Suprapubic skin (tissue), 4 donors: ENCODE data around the gene THAP10. TPM values are rescaled to one million over a fixed set of nuclear protein-coding genes. Genes with fewer than 3 reads are reported as not detected.

Experiments used
- DNase-seq, 2 donors: peaks; one replicate each; pipeline ENCODE4 v3.0.0-alpha.2; 2019; ENCODE audit warnings: low spot score in 2 of 2
- H3K27ac ChIP-seq: fragments of 200-600 bp; sonication (generic); one replicate; pipeline ENCODE4 v1.5.1; 2019
- H3K27me3 ChIP-seq: fragments of 200-600 bp; sonication (generic); one replicate; pipeline ENCODE4 v1.5.1; 2019
- H3K36me3 ChIP-seq: fragments of 200-600 bp; sonication (generic); one replicate; pipeline ENCODE4 v1.5.1; 2019
- H3K4me1 ChIP-seq: fragments of 200-600 bp; sonication (generic); one replicate; pipeline ENCODE4 v1.5.1; 2019
- H3K4me3 ChIP-seq: fragments of 200-600 bp; sonication (generic); one replicate; pipeline ENCODE4 v1.5.1; 2019; ENCODE audit warnings: mild to moderate bottlenecking
- H3K9me3 ChIP-seq: fragments of 200-600 bp; sonication (generic); one replicate; pipeline ENCODE4 v1.5.1; 2019
- EP300 ChIP-seq: sonication (generic); formaldehyde crosslinking; IDR thresholded peaks from one replicate; pipeline ENCODE4 v1.6.1; 2017; ENCODE audit warnings: antibody characterized with exemption
- POLR2A ChIP-seq, 2 donors: fragments of 450-650 bp; IDR thresholded peaks; one replicate each; pipeline ENCODE4 v1.6.1; 2017; ENCODE audit warnings: antibody characterized with exemption in 2 of 2, mild to moderate bottlenecking in 2 of 2, moderate library complexity in 2 of 2
- POLR2AphosphoS5 ChIP-seq, 3 donors: sonication (generic); formaldehyde crosslinking; IDR thresholded peaks; one replicate each; pipeline ENCODE4 v1.6.1; 2017; ENCODE audit warnings: antibody characterized with exemption in 3 of 3
- WGBS: methylation state at CpG from one replicate; pipeline ENCODE4 v1.1.5; 2018; 5-methylcytosine and 5-hydroxymethylcytosine counted together
- total RNA-seq, 4 donors: library from RNA; depleted of rRNA; stranded (reverse); fragments of >200 nt; gene quantifications; one replicate each; pipeline ENCODE4 v1.1.0, GENCODE V29; 2016
- TF ChIP-seq, protein P1 (sequence below), 2 donors: fragments of 200-600 bp in 1 of 2; fragments of 450-650 bp in 1 of 2; sonication (generic) in 1 of 2; IDR thresholded peaks; one replicate each; pipeline ENCODE4 v1.5.1; 2016 to 2019; ENCODE audit warnings: antibody characterized with exemption in 2 of 2, mild to moderate bottlenecking in 1 of 2, moderate library complexity in 1 of 2

Gene THAP10
- total RNA-seq, 4 donors from 2014 or later: 0.87 to 2.7 (median 1.2) TPM

DNA sequence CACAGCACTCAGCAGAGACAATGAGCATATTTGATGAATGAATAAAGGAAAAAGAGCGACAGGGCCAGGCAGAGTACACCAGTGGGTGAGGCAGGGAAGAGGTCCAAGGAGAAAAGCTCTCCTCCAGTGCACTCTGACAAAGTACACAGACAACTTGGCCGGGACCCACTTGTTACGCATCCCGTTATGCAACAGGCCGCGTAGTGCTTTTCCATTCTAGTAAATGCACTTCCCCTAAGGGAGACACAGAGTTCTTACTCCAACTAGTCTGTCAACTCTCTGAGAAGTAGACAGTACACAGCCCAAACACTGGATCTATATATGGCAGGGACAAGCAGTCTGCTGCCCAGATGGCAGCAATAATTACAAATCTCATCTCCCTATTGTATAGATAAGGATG is 56.8 kb downstream of the THAP10 start:
- Histone ChIP-seq H3K27ac (peak overlapping the region; percentile 32), H3K36me3 (peaks cover 15% of the 10 kb centered on the region), H3K4me1 (peaks cover 13% of the 10 kb centered on the region), H3K4me3 (no peak overlapping the region), H3K27me3 (no peaks in the 10 kb centered on the region), H3K9me3 (no peaks in the 10 kb centered on the region)
- TF ChIP-seq EP300: no peak
- TF ChIP-seq, protein P1, sequence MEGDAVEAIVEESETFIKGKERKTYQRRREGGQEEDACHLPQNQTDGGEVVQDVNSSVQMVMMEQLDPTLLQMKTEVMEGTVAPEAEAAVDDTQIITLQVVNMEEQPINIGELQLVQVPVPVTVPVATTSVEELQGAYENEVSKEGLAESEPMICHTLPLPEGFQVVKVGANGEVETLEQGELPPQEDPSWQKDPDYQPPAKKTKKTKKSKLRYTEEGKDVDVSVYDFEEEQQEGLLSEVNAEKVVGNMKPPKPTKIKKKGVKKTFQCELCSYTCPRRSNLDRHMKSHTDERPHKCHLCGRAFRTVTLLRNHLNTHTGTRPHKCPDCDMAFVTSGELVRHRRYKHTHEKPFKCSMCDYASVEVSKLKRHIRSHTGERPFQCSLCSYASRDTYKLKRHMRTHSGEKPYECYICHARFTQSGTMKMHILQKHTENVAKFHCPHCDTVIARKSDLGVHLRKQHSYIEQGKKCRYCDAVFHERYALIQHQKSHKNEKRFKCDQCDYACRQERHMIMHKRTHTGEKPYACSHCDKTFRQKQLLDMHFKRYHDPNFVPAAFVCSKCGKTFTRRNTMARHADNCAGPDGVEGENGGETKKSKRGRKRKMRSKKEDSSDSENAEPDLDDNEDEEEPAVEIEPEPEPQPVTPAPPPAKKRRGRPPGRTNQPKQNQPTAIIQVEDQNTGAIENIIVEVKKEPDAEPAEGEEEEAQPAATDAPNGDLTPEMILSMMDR (IDR thresholded peaks at IDR 0.05): no peak
- TF ChIP-seq POLR2AphosphoS5 (IDR thresholded peaks at IDR 0.05): peak in 1 of 3 donors; percentile 63
- peak; percentile 80 to 87 for DNase-seq
- 83% methylated on average over 6 of the region's 6 CpGs for WGBS

DNA sequence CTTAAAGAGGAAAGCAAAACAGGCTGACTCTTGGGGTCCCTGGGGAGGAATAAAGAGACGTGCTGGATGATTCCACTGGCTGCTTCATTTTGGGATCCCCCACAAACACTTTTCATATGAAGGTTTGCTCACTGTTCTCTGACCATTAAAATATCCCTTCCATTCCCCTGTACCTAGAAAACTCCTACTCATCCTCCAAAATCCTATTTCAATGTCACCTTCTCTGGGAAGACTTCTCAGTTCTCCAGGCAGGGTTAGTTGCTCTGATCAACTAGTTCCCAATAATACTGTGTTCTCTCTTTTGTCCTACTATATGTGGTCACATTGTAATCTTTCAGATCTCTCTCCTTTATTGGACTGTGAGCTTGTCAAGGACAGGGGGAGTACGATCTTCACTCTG is 57.2 kb downstream of the THAP10 start:
- Histone ChIP-seq H3K9me3 (no peaks in the 10 kb centered on the region), H3K27me3 (no peaks in the 10 kb centered on the region), H3K4me3 (no peak overlapping the region), H3K4me1 (peaks cover 13% of the 10 kb centered on the region), H3K36me3 (peaks cover 15% of the 10 kb centered on the region), H3K27ac (no peak overlapping the region)
- 78% methylated on average over 2 of the region's 2 CpGs for WGBS
- DNase-seq: no peak
- TF ChIP-seq EP300 (no peak), POLR2A (IDR thresholded peaks at IDR 0.05) (no peak), POLR2AphosphoS5 (IDR thresholded peaks at IDR 0.05) (no peak)
- TF ChIP-seq, protein P1 (IDR thresholded peaks at IDR 0.05): no peak

DNA sequence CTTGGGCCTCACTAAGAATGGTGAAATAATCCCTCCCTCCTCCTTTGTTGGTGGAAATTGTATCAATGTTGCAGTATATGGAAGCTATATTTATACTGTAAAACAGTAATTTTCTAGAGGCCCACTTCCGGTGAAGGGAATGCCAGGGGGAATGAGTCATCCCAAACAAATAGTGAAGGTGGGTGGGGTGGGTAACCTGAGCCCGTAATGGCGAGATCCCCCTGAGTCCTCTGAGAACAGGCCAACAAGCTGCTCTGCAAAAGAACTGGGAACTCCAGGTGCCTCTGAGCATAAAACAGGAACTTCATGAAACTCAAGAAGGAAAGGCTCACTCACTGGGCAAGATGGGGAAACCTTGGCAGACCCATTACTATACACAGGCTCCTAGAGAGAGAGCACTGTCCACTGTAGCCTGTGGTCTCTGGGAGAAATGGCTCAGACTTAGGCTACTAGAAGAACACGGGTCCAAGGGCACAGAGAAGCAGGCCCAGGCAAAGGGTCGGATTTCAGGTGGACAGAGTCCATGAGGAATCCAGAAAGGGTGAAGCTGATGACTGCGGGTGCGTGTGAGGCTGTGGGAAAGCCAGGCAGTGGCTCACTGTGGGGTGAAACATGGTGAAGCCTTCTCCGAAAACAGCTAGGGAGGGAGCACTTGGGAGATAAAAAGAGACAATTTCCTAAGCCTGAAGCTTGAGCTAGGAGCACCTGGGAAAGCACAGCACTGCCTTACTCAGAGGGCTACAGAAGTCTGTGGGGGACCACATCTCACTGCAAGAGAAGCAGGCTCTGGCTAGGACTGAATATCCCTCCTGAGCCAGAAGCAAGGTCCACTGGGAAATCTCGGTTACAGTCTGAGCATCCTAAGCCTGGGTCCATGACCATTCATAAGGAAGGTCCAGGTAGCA is 58.1 kb downstream of the THAP10 start:
- Histone ChIP-seq H3K9me3 (no peaks in the 10 kb centered on the region), H3K4me3 (no peak overlapping the region), H3K36me3 (peaks cover 15% of the 10 kb centered on the region), H3K27ac (no peak overlapping the region), H3K4me1 (peaks cover 13% of the 10 kb centered on the region), H3K27me3 (no peaks in the 10 kb centered on the region)
- TF ChIP-seq POLR2A (IDR thresholded peaks at IDR 0.05) (no peak), EP300 (no peak)
- no peak for DNase-seq
- WGBS: 65% methylated on average over 9 of the region's 9 CpGs

DNA sequence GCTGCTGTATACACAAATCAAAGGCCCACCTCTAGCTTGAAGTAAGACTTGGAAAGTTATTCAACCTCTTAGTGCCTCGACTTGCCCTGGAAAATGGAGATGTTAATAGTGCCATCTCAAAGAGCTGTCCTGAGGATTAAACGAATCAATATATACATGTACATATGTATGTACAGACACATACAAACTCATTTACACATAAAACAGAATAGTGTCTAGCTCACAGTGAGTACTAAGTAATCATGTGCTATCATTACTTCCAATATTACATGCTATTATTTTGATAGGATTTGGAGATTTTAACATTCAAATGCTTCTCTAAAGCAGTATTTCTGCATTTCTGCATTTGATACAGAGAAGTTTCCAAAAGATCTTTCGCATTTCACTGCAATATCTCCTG is 58.8 kb downstream of the THAP10 start:
- peaks cover 15% of the 10 kb centered on the region for H3K36me3 ChIP-seq
- H3K4me3 ChIP-seq: no peak overlapping the region
- no peaks in the 10 kb centered on the region for H3K27me3 ChIP-seq
- no peak for DNase-seq
- H3K9me3 ChIP-seq: no peaks in the 10 kb centered on the region
- no peak overlapping the region for H3K27ac ChIP-seq
- peaks cover 13% of the 10 kb centered on the region for H3K4me1 ChIP-seq
- WGBS: 85% methylated on average over 3 of the region's 3 CpGs
- TF ChIP-seq, protein P1 (IDR thresholded peaks at IDR 0.05): no peak
- TF ChIP-seq EP300 (no peak), POLR2A (IDR thresholded peaks at IDR 0.05) (no peak), POLR2AphosphoS5 (IDR thresholded peaks at IDR 0.05) (no peak)

DNA sequence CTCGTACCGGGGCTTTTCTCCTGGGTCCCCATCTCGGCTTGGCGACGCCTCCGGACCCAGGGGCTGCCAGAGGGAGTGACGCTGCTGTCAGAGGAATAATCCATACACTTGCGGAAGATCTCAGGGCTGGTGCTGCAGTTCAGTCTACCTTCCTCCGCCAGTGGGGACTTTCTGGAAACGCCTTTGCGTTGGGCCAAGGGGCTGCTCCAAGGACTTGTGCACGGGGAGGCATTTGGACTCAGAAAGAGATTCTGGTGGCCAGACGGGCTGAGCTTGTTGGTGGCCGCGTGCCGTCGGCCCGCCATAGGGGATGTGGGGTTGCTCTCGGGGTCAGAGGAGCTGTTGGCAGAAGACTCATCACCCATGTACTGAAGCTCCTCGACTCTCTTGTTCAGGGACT is 60.1 kb downstream of the THAP10 start:
- TF ChIP-seq EP300 (no peak), POLR2A (IDR thresholded peaks at IDR 0.05) (no peak), POLR2AphosphoS5 (IDR thresholded peaks at IDR 0.05) (no peak)
- TF ChIP-seq, protein P1 (IDR thresholded peaks at IDR 0.05): no peak
- 91% methylated on average over 17 of the region's 20 CpGs for WGBS
- Histone ChIP-seq H3K9me3 (no peaks in the 10 kb centered on the region), H3K36me3 (peaks cover 15% of the 10 kb centered on the region), H3K4me3 (no peak overlapping the region), H3K27me3 (no peaks in the 10 kb centered on the region), H3K4me1 (peaks cover 13% of the 10 kb centered on the region), H3K27ac (no peak overlapping the region)
- DNase-seq: no peak

Other genes with a start within 250 kb of the THAP10 start
- 10 to 100 TPM; 23.4 to 97.8 (median 27.2) TPM for gene UACA, start 128.9 kb downstream of the THAP10 start, total RNA-seq
- 10 to 100 TPM in 2 of 4 donors, 1 to 10 TPM in 2; 2.4 to 15.0 (median 9.8) TPM for gene LARP6, start 38.3 kb downstream of the THAP10 start, total RNA-seq
- 10 to 100 TPM in 1 of 4 donors, 1 to 10 TPM in 3; 3.3 to 12.6 (median 3.6) TPM for gene LRRC49, start 393 bp upstream of the THAP10 start, total RNA-seq
- gene THSD4, start 223.0 kb upstream of the THAP10 start, total RNA-seq: 10 to 100 TPM; 16.6 to 25.3 (median 24.1) TPM